Stimulated activated CD4-positive, alpha-beta T cell treated with anti-CD3 and anti-CD28 coated beads, TNF-alpha, amount 100 ng/mL, for 4 hours (primary cell): ENCODE data around the gene CYTH3.
"Not testable (repeated sequence)": the region's sequence is repeated elsewhere in the genome, so short reads cannot be mapped to it uniquely, and the experiment has no call there.

Source experiments
- DNase-seq, 3 experiments: peaks; one replicate each; pipeline ENCODE4 v3.0.0-alpha.2; 2020; ENCODE audit warnings: low read depth in 3 of 3

The CYTH3 gene

DNA sequence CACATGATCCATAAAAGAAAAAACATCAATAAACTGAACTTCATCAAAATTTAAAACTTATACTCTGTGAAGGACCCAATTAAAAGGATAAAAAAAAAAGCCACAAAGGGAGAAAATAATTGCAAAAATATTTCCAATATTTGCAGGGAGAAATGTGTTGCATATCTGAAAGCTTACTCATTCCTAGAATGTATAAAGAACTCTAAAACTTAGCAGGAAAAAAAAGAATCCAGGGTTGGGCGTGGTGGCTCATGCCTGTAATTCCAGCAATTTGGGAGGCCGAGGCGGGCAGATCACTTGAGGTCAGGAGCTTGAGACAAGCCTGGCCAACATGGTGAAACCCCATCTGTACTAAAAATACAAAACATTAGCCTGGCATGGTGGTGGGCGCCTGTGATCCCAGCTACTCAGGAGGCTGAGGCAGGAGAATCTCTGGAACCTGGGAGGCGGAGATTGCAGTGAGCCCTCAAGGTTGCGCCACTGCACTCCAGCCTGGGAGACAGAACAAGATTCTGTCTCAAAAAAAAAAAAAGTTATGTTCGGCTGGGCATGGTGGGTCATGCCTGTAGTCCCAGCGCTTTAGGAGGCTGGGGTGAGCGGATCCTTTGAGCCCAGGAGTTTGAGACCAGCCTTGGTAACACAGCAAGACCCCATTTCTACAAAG lies 11.1 kb upstream of the CYTH3 start:
- not testable (repeated sequence) for DNase-seq

GRCh38 chr7:6279937-6280336 lies 7.5 kb upstream of the CYTH3 start:
- no peak for DNase-seq

DNA sequence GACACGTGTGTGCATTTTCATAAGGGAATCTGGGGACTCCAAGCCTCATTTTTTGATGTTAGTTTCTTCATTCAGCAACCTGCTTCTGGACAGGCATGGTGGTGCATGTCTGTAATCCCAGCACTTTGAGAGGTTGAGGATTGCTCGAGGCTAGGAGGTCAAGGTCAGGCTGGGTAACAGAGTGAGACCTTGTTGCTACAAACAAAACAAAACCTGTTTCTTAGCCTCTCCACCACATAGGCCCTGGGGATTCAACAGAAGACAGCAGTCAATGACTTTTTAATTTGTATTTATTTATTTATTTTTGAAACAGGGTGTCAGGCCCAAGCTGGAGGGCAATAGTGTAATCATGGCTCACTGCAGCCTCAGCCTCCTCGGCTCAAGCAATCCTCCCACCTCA lies 6.9 kb upstream of the CYTH3 start:
- no peak for DNase-seq

DNA sequence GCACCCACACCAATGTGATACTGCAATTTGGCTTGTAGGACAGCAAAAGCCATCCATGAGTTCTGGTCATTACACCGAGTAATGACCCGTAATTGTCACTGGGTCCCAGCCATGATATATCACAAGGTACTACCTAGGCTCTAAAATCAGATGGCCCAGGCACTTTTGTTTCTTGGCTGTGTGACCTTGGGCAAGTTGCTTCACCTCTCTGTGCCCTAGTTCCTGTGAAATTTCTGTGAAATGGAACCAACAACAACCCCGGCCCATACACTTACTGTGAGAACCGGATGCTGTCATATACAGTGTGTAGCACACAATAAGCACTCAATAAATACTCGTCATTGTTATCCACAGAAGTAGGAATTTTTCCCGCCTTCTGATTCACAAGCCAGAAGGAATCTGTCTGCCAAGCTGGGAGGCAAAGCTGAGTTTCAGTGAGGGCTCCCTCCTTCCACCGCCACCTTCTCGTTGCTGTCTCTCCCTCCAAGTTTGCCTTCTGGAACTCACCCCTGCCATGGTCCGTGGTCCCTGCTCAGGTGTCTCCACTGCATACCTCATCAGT lies 6.4 kb upstream of the CYTH3 start:
- no peak for DNase-seq

DNA sequence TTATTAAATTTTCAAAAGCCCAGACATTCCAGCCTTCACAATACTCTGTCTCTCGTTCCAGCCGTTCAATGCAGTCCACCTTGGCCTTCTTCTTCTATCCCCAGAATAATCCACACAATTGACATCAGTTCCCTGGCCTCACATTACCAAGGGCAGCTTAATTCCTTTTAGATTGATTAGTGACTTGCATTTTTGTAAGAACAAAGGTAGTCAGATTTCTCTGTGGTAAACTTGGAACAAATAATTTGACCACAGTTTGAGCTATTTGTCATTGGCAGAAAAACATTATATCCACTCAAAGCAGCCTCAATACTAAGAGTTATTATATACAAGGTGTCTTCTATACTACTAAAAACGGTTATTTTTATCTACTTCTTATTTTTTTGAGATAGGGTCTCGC lies 5.1 kb upstream of the CYTH3 start:
- no peak for DNase-seq

DNA sequence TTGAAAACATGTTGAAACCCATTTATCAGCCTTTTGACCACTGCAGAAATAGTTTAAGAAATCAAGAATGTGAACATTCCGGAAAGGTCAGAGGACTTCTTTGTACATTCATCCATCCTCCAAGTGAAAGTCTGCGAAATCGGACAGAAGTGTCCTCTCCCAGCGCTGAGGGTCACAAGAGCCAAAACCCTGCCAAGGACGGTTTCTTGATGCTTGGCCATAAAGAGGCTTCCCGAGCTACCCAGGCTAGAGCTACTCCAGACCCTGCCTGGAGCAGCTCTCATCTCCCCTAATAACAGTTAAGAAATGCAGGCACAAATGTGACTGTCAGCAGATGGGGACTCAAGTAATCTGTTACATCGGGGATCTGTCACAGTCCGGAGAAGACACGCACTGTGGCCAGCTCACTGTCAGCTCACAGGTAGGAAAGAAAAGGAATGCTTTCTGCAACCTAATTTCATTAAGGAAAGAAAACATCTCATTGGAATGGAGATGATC lies 4.5 kb upstream of the CYTH3 start:
- no peak for DNase-seq

GRCh38 chr7:6274743-6275142 lies 2.3 kb upstream of the CYTH3 start:
- DNase-seq, result no peak

GRCh38 chr7:6273917-6274630 lies 1.6 kb upstream of the CYTH3 start:
- DNase-seq, result no peak

DNA sequence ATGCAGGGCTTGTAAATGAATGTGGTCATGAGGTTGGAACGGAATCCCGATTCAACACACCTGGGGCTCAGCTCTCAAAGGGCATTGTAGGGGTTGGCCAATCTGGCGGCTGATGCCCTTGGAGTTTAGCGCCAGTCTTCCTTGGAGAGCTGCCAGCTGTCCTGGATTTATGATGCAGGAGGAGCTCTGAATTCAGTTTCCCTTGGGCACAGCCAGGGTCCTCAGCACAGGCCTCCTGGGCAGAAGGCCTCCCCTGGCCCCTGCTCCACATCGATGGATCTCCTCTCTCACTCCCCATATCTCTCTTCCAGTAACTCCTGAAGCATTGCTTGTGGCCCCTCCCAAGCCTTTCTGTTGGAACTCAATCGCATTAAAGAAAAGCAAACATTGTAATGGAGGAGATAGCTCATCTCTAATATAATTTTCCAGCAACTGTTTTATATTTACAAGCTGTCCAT lies 985 bp upstream of the CYTH3 start:
- DNase-seq, result no peak

- peak in 2 of 3 experiments; percentile 5 to 9 for DNase-seq
Observed at GRCh38 chr7:6271694-6272440, 557 bp downstream of the CYTH3 start.

GRCh38 chr7:6271060-6271658 lies 1.3 kb downstream of the CYTH3 start:
- no peak for DNase-seq

- no peak for DNase-seq
Observed at GRCh38 chr7:6269527-6269926, 2.9 kb downstream of the CYTH3 start.

DNA sequence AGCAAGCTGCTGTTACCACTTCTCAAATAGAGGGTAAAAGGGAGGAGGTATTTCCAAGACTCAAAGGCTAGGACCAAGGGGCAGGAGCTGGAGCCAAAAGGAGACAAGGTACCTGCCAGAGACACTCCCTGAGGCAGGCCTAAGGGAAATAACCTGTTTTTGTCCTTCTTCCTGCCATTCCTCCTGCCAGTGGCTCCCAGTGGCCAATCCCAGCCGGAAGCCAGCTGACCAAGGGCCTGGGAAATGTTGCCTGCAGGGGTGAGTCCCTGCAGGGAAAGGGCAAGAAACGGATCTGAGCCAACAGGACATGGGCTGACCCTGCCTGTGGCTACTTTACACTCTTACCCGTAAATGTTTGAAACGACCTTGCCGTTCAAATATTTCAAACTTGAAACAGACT lies 3.5 kb downstream of the CYTH3 start:
- DNase-seq, result no peak

GRCh38 chr7:6268023-6268900 lies 4.2 kb downstream of the CYTH3 start:
- DNase-seq, result no peak

DNA sequence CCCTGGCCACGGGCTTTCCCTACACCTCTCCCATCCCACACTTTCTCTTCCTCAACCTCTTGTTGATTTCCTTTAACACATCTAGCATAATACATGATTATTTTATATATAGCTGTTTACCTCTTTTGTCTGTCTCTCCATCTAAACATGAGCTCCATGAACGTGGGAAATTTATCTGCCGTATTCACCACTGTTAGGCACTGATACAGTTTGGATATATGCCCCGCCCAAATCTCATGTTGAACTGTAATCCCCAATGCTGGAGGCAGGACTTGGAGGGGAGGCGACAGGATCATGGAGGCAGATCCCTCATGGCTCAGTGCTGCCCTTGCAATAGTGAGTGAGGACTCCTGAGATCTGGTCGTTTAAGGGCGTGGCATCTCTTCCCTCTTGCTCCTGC lies 5.7 kb downstream of the CYTH3 start:
- no peak for DNase-seq

- DNase-seq, result no peak
Observed at GRCh38 chr7:6262221-6262620, 10.2 kb downstream of the CYTH3 start.

DNA sequence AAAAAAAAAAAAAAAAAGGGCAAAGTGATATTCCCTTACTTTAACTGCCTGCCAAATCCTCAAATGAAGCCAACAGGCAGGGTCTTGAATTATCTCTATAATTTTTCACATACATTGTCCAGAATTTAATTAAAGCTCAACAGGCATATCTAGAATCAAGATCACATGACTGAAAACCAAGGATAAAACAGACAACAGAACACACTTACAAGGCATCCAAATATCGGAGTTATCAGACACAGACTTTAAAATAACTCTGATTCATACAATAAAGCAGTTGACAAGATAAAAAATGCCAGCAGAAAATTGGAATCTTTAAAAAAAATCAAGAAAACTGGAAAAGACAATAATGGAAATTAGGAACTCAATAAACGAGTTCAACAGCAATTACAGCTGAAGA lies 10.7 kb downstream of the CYTH3 start:
- no peak for DNase-seq

- no peak for DNase-seq
Observed at GRCh38 chr7:6260291-6261187, 11.9 kb downstream of the CYTH3 start.

DNA sequence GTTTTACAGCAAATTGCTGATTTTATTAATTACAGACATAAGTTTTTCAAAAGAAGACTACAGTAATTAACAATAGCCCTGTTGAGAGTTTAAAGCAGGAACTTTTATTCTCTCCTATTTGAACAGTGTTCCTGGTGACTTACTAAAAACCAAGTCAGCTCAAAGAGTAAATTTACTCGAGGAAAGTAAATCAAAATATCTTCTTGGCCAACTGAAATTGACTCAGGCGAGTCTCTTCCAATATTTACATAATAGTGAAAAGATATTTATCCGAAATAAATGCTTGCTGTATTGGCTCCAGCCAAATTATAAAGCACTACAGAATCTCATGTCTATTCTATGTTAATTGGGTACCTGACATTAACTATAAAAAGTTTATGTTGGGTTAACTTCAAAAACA lies 13.2 kb downstream of the CYTH3 start:
- DNase-seq, result no peak
